HepG2 (cell line): ENCODE results near the gene FAM78B. TPM values are rescaled to one million over a fixed set of nuclear protein-coding genes. Genes with fewer than 3 reads are reported as not detected.

Experiments used
- ATAC-seq: fragments of 200-7000 bp; cut with Tn5 transposase; 3 replicates; pipeline ENCODE4 v1.9.1; 2020; ENCODE audit warnings: mild to moderate bottlenecking, moderate library complexity
- BruUV-seq: library from RNA; stranded (reverse); fragments of 400-500 nt; replicated peaks from 2 replicates; lab custom pipeline; 2021; lab: Mats Ljungman, UMichigan
- CTCF ChIA-PET: fragments of 300-600 bp; formaldehyde crosslinking; extraction: SDS; loops from one replicate; lab custom pipeline; 2021; ENCODE audit warnings: low total read pairs, inconsistent platforms, low intra/inter-chr PET ratio; lab: Yijun Ruan, JAX
- POLR2A ChIA-PET: fragments of 350-600 bp; sonication (Branson Sonifier 250); formaldehyde crosslinking; loops from one replicate; lab custom pipeline; 2020; ENCODE audit warnings: antibody characterized with exemption, inconsistent platforms; lab: Yijun Ruan, JAX
- DNase-seq: peaks from one replicate; pipeline ENCODE4 v3.0.0-alpha.2; 2015; ENCODE audit warnings: low spot score
- FAIRE-seq: peaks from 3 replicates; lab custom pipeline; 2011; peaks lifted over from hg19 to GRCh38; lab: Jason Lieb, UNC
- H2AFZ ChIP-seq: one replicate; pipeline ENCODE4 v1.6.1; 2011; ENCODE audit warnings: low read length, inconsistent platforms
- H3K27ac ChIP-seq: fragments of 300-600 bp; 3 replicates; pipeline ENCODE4 v1.8.0; 2011; ENCODE audit warnings: mixed run types, mild to moderate bottlenecking, mixed read lengths, low read length, inconsistent platforms; ENCODE audit not compliant: insufficient read depth; ENCODE audit errors: extremely low read length
- H3K27me3 ChIP-seq, 2 experiments: fragments of 200-600 bp in 1 of 2; 2 replicates in 1 of 2; 3 replicates in 1 of 2; pipeline versions ENCODE4 v1.6.0 to v1.8.0; 2011; ENCODE audit warnings: low read length in 2 of 2, mild to moderate bottlenecking in 2 of 2, moderate library complexity in 2 of 2, inconsistent platforms in 1 of 2; ENCODE audit not compliant: insufficient read depth in 2 of 2, control insufficient read depth in 1 of 2
- H3K36me3 ChIP-seq, 2 experiments: fragments of 200-600 bp in 1 of 2; replicated peaks in 1 of 2; 2 replicates in 1 of 2; 3 replicates in 1 of 2; pipeline versions ENCODE4 v1.5.1 to v1.8.0; 2011; ENCODE audit warnings: low read length in 2 of 2, inconsistent platforms in 1 of 2; ENCODE audit not compliant: insufficient read depth in 2 of 2, control insufficient read depth in 1 of 2
- H3K4me1 ChIP-seq: 2 replicates; pipeline ENCODE4 v1.5.1; 2012; ENCODE audit warnings: low read length, inconsistent platforms; ENCODE audit not compliant: insufficient read depth
- H3K4me2 ChIP-seq: 2 replicates; pipeline ENCODE4 v1.6.0; 2011; ENCODE audit warnings: low read depth, low read length, inconsistent platforms
- H3K4me3 ChIP-seq, 3 experiments: fragments of 200-600 bp in 1 of 3; sonication (generic), shearing (Covaris generic) in 1 of 3; replicated peaks in 1 of 3; 2 replicates each; pipeline ENCODE4 v1.5.1; 2011 to 2016; ENCODE audit warnings: low read length in 3 of 3, inconsistent platforms in 2 of 3, low read depth in 2 of 3, mild to moderate bottlenecking in 2 of 3, control low read depth in 1 of 3, mixed read lengths in 1 of 3; ENCODE audit not compliant: insufficient read depth in 1 of 3
- H3K79me2 ChIP-seq: one replicate; pipeline ENCODE4 v1.6.1; 2011; ENCODE audit warnings: low read length, inconsistent platforms; ENCODE audit not compliant: insufficient read depth
- H3K9ac ChIP-seq: 2 replicates; pipeline ENCODE4 v1.6.0; 2011; ENCODE audit warnings: mild to moderate bottlenecking, low read depth, low read length, inconsistent platforms; ENCODE audit not compliant: insufficient read depth
- H3K9me3 ChIP-seq: 2 replicates; pipeline ENCODE4 v1.5.1; 2012; ENCODE audit warnings: mild to moderate bottlenecking, low read length
- H4K20me1 ChIP-seq: 2 replicates; pipeline ENCODE4 v1.6.0; 2011; ENCODE audit warnings: inconsistent platforms, mild to moderate bottlenecking, low read length, moderate library complexity; ENCODE audit not compliant: insufficient read depth
- ATF7 ChIP-seq, 2 experiments: fragments of 450-650 bp in 1 of 2; sonication (generic) in 1 of 2; formaldehyde crosslinking in 1 of 2; IDR thresholded peaks; 2 replicates each; pipeline versions ENCODE4 v1.4.0 to v1.6.1; 2016 to 2020; ENCODE audit warnings: antibody characterized with exemption in 1 of 2, mild to moderate bottlenecking in 1 of 2, missing genetic modification reagents in 1 of 2
- CREB1 ChIP-seq, 2 experiments: fragments of 450-650 bp in 1 of 2; IDR thresholded peaks; 2 replicates each; pipeline ENCODE4 v1.6.1; 2016 to 2017; ENCODE audit warnings: control low read depth in 1 of 2, mild to moderate bottlenecking in 1 of 2, missing compliant biosample characterization in 1 of 2, missing genetic modification characterization in 1 of 2
- ETV6 ChIP-seq: sonication (generic); formaldehyde crosslinking; conservative IDR thresholded peaks from 2 replicates; pipeline ENCODE4 v1.4.0; 2020; ENCODE audit warnings: missing genetic modification reagents
- FLYWCH1 ChIP-seq: sonication (generic); formaldehyde crosslinking; IDR thresholded peaks from 2 replicates; pipeline ENCODE4 v1.8.1; 2023; ENCODE audit warnings: mild to moderate bottlenecking, missing genetic modification reagents
- HNRNPL ChIP-seq: fragments of 200-400 bp; formaldehyde crosslinking; IDR thresholded peaks from 2 replicates; pipeline ENCODE4 v1.6.1; 2017; ENCODE audit warnings: mild to moderate bottlenecking, low read depth, low read length
- ISL2 ChIP-seq: sonication (generic); formaldehyde crosslinking; IDR thresholded peaks from 2 replicates; pipeline ENCODE4 v1.5.0; 2020; ENCODE audit warnings: missing genetic modification reagents
- NR1H2 ChIP-seq: sonication (generic); formaldehyde crosslinking; IDR thresholded peaks from 2 replicates; pipeline ENCODE4 v1.8.1; 2022; ENCODE audit warnings: low read depth, missing genetic modification reagents, borderline replicate concordance
- SKI ChIP-seq: fragments of 450-650 bp; IDR thresholded peaks from one replicate; pipeline ENCODE4 v1.6.1; 2018; ENCODE audit warnings: mild to moderate bottlenecking; ENCODE audit not compliant: partially characterized antibody
- ZNF253 ChIP-seq: sonication (generic); formaldehyde crosslinking; IDR thresholded peaks from 2 replicates; pipeline ENCODE4 v1.8.0; 2022; ENCODE audit warnings: mild to moderate bottlenecking, missing genetic modification reagents, borderline replicate concordance
- ZNF407 ChIP-seq: sonication (generic); formaldehyde crosslinking; IDR thresholded peaks from one replicate; pipeline ENCODE4 v1.5.1; 2020; ENCODE audit warnings: mild to moderate bottlenecking, missing genetic modification reagents; ENCODE audit errors: not compliant biosample characterization
- ZNF776 ChIP-seq: sonication (generic); formaldehyde crosslinking; IDR thresholded peaks from 2 replicates; pipeline ENCODE4 v1.4.0; 2020; ENCODE audit warnings: mild to moderate bottlenecking, missing genetic modification reagents
- WGBS: methylation state at CpG from one replicate; pipeline ENCODE4 v1.1.6; 2017; ENCODE audit warnings: low lambda C conversion rate; 5-methylcytosine and 5-hydroxymethylcytosine counted together
- in situ Hi-C: cut with HindIII; loops from 2 replicates; pipeline ENCODE4 v1.10.0; 2017; ENCODE audit warnings: low pct_unique_long_range_greater_than_20kb; ENCODE audit not compliant: extremely low pct_ligation_motif_present
- intact Hi-C: fragments of 100-400 bp; cut with micrococcal nuclease; formaldehyde crosslinking; loops from one replicate; pipeline ENCODE4 v1.10.0; 2022; ENCODE audit not compliant: unreplicated experiment
- polyA plus RNA-seq, 8 experiments: library from polyadenylated mRNA; depleted of rRNA in 3 of 8; stranded (reverse) in 7 of 8; unstranded in 1 of 8; fragments of >200 nt; fragmentation: Illumina TruSeq in 4 of 8; extraction: Trizol in 4 of 8; gene quantifications; 2 replicates each; pipeline versions ENCODE4 v1.2.1 to v1.2.3, GENCODE V29; 2011 to 2016; ENCODE audit warnings: low read depth in 4 of 8, missing spikeins in 1 of 8, mixed read lengths in 1 of 8; ENCODE audit not compliant: insufficient read depth in 1 of 8
- total RNA-seq, 5 experiments: library from RNA; depleted of rRNA; stranded (reverse); fragments of >200 nt; fragmentation: Illumina TruSeq; extraction: Trizol; gene quantifications; 2 replicates each; pipeline ENCODE4 v1.2.3, GENCODE V29; 2016; ENCODE audit warnings: low read depth in 1 of 5

FAM78B gene
- total and polyA plus RNA-seq, 2 of the 13 experiments (the other 11 are each of a cell fraction or from before 2014, with no cell fraction given), result 0.22 to 0.31 TPM

- H3K4me1 ChIP-seq, result no peaks in the 10 kb centered on the region
- FAIRE-seq (no peak), ATAC-seq (no peak), DNase-seq (no peak)
- in situ Hi-C loops (no loop called here), intact Hi-C loops (no loop called here)
- H3K79me2 ChIP-seq, result no peaks in the 10 kb centered on the region
- H3K36me3 ChIP-seq, result no peaks in the 10 kb centered on the region
- CTCF ChIA-PET, result no interaction called here
- no peaks in the 10 kb centered on the region for H4K20me1 ChIP-seq
- no TSS peak for BruUV-seq
- H3K4me2 ChIP-seq, result no peak overlapping the region
- no peak overlapping the region for H3K9ac ChIP-seq
- no peaks in the 10 kb centered on the region for H3K9me3 ChIP-seq
- POLR2A ChIA-PET, result no interaction called here
- WGBS, result under 1% methylated on average over 4 of the region's 4 CpGs
- H3K27ac ChIP-seq, result no peak overlapping the region
- H2AFZ ChIP-seq, result no peak overlapping the region
- no peak for TF ChIP-seq ISL2 (CRISPR knock-in tag)
- TF ChIP-seq NR1H2 (CRISPR knock-in tag), result no peak
- TF ChIP-seq CREB1 (IDR thresholded peaks at IDR 0.05), result peak; percentile 14; the same call in 1 of the 2 replicates
- TF ChIP-seq CREB1 (CRISPR knock-in tag; IDR thresholded peaks at IDR 0.05), result no peak
- no peak for TF ChIP-seq ETV6 (CRISPR knock-in tag)
- TF ChIP-seq ATF7 (IDR thresholded peaks at IDR 0.05), result peak; percentile 85
- TF ChIP-seq ATF7 (CRISPR knock-in tag; IDR thresholded peaks at IDR 0.05), result no peak
- TF ChIP-seq HNRNPL, result no peak
- no peak for TF ChIP-seq ZNF776 (CRISPR knock-in tag)
- H3K4me3 ChIP-seq, result no peak overlapping the region
- no peaks in the 10 kb centered on the region for H3K27me3 ChIP-seq
These were observed 23.6 kb upstream of the FAM78B start for GRCh38 chr1:166190400-166190799.

- in situ Hi-C loops, result no loop called here
- H2AFZ ChIP-seq, result no peak overlapping the region
- no peak for TF ChIP-seq SKI
- no peak for TF ChIP-seq FLYWCH1 (CRISPR knock-in tag)
- TF ChIP-seq ZNF407 (CRISPR knock-in tag), result no peak
- no peak for TF ChIP-seq ZNF253 (CRISPR knock-in tag)
These were observed 22.3 kb upstream of the FAM78B start for GRCh38 chr1:166189126-166189525.

More at GRCh38 chr1:166189126-166189525, 22.3 kb upstream of the FAM78B start:
- H3K4me3 ChIP-seq, result no peak overlapping the region
- ChIA-PET CTCF (no interaction called here), POLR2A (no interaction called here)
- no peaks in the 10 kb centered on the region for H3K36me3 ChIP-seq
- H3K27ac ChIP-seq, result no peak overlapping the region
- BruUV-seq, result no TSS peak
- no peaks in the 10 kb centered on the region for H3K9me3 ChIP-seq
- 0% methylated on average over 2 of the region's 2 CpGs for WGBS
- H3K27me3 ChIP-seq, result no peaks in the 10 kb centered on the region; a peak in 2 of 5 replicates
- H3K9ac ChIP-seq, result no peak overlapping the region
- FAIRE-seq, result no peak
- ATAC-seq, result no peak
- no peaks in the 10 kb centered on the region for H4K20me1 ChIP-seq
- H3K4me2 ChIP-seq, result no peak overlapping the region
- H3K4me1 ChIP-seq, result no peaks in the 10 kb centered on the region
- intact Hi-C loops, result no loop called here
- no peaks in the 10 kb centered on the region for H3K79me2 ChIP-seq
- no peak for DNase-seq
